Measurements from ENCODE around the gene MLPH. TPM values are rescaled to one million over a fixed set of nuclear protein-coding genes. Genes with fewer than 3 reads are reported as not detected.

The MLPH gene, protein sequence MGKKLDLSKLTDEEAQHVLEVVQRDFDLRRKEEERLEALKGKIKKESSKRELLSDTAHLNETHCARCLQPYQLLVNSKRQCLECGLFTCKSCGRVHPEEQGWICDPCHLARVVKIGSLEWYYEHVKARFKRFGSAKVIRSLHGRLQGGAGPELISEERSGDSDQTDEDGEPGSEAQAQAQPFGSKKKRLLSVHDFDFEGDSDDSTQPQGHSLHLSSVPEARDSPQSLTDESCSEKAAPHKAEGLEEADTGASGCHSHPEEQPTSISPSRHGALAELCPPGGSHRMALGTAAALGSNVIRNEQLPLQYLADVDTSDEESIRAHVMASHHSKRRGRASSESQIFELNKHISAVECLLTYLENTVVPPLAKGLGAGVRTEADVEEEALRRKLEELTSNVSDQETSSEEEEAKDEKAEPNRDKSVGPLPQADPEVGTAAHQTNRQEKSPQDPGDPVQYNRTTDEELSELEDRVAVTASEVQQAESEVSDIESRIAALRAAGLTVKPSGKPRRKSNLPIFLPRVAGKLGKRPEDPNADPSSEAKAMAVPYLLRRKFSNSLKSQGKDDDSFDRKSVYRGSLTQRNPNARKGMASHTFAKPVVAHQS
- polyA plus RNA-seq (ENCODE audit: insufficient read length in 4 of 4), result 1 to 10 TPM; 1.1 to 6.7 (median 2.5) TPM

DNA sequence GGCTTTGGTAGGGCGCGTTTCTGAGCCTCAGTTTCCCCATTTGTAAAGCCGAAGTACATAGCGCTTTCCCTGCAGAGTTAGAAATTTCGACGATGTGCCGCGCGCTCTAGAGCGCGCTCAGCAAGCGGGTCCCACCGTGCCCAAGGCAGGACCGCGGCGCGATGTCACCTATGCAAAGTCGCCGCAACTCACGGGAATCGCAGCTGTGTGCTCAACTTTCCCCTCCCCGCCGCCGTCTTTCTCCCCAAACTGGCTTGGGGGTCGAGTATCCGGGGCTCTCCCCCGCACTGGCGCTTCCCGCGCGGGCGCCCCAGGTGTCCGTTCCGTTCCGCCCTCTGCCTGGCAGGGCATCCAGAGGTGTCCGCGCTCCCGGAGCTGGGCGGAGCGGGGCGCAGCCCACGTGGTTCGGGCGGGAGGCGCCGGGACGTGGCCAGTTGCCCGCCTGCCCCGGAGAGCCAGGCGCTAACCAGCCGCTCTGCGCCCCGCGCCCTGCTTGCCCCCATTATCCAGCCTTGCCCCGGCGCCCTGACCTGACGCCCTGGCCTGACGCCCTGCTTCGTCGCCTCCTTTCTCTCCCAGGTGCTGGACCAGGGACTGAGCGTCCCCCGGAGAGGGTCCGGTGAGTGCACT is at the start of gene MLPH:
Gene MLPH, plus strand, starts transcription at position 433 of the 630 bp plus-strand sequence. CDS start 6,176 bp downstream, outside the sequence.
- DNase-seq (ENCODE audit: low read depth in 4 of 4, low spot score in 3 of 4), result no peak

DNA sequence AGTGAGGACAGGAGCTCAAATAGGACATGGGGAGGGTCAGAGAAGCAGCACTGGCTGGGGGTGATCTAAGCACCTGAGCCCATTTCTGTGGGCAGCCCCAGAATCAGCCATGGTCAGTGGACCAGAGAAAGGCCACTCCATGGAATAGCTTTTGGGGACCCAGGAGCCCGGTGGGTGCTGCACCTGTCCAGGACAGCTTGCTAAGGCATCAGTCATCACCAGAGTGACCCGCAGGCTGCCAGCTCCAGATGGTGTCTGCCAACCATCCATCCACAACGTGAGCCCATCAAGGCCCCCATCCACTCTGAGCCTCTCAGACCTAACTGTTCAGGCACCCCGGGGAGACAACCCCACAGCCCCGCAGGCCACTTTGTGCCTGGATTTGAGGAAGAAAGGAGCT is 49.5 kb upstream of the MLPH start:
- DNase-seq (ENCODE audit: low read depth in 4 of 4, low spot score in 3 of 4), result no peak

DNA sequence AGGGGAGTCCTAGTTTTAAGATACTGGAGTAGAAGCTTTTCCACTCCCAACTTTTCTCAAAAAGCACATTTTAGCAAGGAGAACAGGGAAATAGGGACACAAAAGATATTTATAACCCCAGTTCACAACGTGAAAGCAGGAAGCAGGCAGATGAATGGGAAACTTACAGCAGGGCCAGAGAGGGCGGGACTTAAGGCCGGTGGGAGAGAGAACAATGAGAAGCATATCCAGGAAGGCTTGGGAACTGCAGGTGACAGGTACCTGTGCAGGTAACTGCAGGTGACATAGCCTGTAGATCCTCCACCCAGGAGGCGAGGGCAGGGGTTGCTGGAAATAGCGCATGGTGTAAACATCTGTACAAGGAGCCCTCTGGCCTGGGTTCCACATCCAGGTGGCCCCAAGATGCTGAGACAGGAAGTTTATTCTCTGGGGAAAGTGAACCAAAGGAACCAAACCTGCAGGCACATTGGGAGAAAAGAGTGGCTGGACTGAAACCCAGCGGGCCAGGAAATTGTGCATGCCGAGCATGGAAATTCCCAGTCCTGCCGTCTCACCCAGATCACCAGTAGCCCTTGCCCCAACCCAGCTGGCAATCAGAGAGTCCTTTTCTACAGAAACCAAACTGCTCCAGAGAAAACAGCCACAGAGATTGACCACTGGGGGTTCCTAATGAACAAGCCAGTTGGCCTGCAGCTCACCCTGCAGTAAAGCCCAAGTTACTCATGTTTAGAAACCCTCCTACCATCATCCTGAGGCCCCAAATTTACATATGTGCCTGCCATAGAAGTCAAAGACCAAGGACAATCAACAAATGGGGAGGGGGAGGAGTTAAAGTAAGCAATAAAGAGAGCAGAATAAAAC is 48.7 kb upstream of the MLPH start:
- DNase-seq (ENCODE audit: low read depth in 4 of 4, low spot score in 3 of 4), result no peak

GRCh38 chr2:237440819-237441281 is 46.2 kb upstream of the MLPH start:
- DNase-seq (ENCODE audit: low read depth in 4 of 4, low spot score in 3 of 4), result no peak

DNA sequence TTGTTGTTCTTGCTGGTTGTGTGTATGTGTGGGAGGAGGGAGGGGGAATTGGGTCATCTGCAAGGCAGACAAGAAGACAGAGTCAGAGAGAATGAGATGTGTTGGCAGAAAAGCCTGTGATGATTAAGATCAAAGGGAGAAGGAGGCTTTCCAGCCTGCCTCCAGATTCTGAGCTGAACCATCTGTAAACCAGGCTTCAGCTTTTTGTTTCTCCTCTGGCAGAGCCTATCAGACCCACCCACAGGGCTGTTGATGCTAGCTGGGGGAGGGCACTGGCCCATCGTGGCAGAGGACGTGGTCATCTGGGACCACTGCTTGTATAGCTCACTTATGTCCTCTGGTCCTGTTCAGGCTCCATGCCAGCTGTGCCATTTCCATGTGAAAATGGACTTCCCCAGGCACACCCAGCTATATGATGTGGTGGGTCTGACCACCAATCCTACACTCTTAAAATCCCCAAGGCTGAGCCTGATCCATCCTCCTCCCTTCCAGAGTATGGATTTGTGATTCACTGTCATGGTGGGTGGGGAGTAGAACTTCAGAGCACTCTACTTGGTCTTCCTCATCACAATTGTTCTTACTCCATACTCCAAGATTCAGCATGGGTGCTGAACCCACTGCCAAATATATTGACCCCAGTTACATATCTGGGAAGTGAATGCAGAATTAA is 45.3 kb upstream of the MLPH start:
- no peak for DNase-seq (ENCODE audit: low read depth in 4 of 4, low spot score in 3 of 4)

DNA sequence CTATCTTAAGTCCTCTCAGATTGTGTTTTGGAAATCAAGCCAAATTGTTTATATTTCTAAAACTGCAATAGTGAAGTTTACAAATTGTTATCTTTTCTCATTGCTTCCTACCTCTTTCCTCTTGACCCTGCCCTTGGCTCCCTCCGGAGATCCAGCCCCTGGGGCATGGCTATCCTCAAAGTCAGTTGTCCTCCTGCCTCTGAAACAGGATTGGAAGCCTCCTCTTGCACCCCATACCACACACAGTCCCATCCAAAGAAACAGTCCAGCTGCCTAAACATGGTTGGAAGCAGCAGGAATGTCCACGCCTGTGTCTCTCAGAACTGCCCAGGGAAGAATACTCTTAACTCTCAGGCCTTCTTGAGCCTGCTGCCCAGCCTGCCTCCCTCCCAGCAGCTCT is 43.0 kb upstream of the MLPH start:
- no peak for DNase-seq (ENCODE audit: low read depth in 4 of 4, low spot score in 3 of 4)

GRCh38 chr2:237445611-237446337 is 41.3 kb upstream of the MLPH start:
- no peak for DNase-seq (ENCODE audit: low read depth in 4 of 4, low spot score in 3 of 4)

DNA sequence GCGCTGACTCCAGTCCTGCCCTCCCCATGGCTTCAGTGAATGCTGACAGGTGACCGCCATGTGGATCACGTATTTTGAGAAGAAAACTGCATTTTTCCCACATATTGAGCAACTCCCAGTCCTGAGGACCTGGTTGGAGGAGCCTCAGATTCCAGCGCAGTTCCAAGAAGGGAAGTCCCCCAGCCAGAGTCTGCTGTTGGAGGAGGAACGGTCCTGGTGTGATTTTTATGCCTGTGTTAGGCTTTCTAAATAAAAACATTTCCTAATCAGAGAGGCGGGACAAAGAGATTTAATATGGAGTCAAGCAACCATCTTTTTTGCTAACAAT is 40.7 kb upstream of the MLPH start:
- no peak for DNase-seq (ENCODE audit: low read depth in 4 of 4, low spot score in 3 of 4)

GRCh38 chr2:237447496-237447895 is 39.6 kb upstream of the MLPH start:
- DNase-seq (ENCODE audit: low read depth in 4 of 4, low spot score in 3 of 4), result no peak

- DNase-seq (ENCODE audit: low read depth in 4 of 4, low spot score in 3 of 4), result no peak
These were observed 38.9 kb upstream of the MLPH start for GRCh38 chr2:237448171-237448570.

DNA sequence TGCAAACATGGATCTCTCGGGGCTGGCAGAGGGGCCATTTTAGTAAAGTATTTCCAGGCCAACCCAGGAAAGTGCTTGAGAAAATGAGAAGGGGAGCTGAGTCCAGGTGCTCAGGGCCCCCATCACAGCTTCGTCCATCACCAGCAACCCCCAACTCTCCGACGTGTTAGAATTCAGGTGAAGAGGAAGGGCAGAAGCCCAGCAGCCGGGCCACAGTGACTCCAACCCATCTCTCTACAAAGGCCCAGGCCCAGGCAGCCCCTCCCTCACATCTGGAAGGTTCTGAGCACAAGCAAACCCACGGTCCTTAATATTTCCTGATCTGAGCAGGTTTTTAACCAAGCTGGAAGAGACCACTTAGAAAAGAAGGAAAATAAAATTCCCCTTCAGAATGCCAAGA is 38.4 kb upstream of the MLPH start:
- DNase-seq (ENCODE audit: low read depth in 4 of 4, low spot score in 3 of 4), result no peak

DNA sequence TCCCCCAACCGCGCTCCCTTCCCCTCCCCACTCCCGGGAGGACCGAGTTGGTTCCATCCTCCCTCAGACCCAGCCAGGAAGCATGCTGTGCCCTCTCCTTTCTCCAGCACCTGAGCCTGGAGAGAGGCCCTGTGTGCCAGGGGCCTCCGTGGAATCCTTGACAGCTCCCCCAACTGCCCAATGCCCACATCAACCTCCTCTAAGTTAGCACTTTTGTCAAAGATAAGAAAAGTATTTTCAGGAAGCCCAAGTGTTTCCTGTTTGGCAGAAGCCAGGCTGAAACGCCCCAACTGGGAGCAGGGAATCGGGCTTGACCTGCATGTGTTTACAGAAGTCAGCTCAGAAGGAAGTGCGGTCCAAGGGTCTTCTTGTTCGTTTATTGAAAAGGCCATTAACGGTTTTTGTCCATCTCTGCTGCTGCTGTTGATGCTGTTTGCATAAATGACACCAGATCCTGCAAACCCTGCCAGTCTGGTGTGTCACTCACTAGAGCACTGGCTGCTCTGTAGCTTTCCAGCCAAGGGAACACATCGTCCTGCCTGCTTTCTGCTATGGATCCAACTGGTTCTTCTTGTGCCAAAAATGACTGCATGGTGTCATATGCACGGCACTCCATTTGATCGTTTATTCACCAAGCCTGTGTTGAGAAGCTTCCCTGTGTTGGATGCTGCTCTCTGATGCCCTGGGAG is 37.7 kb upstream of the MLPH start:
- no peak for DNase-seq (ENCODE audit: low read depth in 4 of 4, low spot score in 3 of 4)

DNA sequence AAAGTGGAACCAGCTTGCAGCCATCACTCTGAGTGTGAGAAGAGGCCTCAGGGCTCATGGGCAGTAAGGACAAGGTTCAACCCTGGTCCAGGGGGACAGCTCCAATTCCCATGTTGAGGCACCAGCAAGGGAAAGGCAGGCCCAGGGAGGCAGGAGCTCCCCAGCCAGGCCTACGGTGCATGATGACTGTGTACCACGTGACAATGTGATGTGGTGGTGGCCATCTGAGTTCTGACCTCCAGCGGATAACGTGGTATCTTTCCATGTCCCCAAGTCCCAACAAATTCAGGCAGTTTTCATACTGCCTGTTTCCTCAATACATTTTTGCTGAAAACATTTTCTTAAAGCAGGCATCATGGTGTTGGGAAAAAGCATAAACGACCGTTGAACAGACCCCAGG is 36.9 kb upstream of the MLPH start:
- DNase-seq (ENCODE audit: low read depth in 4 of 4, low spot score in 3 of 4), result no peak

DNA sequence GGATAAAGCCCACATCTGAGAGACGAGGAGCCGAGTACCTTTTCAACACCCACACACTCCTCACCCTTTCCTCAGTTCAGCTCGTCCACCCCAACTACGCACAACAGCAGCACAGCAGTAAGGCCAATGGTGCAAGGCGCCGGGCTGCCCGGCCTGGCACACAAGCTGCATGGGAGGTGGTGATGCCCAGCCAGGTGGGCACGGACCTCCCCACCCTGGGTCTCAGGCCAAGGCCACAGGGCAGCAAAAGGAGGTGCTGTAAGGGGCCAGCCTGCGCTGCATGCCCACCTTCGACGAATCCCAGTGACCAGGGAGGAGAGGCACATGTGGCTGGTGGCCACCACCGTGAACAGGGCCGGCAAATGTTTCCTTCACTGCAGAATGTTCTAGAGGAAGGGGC is 36.5 kb upstream of the MLPH start:
- no peak for DNase-seq (ENCODE audit: low read depth in 4 of 4, low spot score in 3 of 4)

DNA sequence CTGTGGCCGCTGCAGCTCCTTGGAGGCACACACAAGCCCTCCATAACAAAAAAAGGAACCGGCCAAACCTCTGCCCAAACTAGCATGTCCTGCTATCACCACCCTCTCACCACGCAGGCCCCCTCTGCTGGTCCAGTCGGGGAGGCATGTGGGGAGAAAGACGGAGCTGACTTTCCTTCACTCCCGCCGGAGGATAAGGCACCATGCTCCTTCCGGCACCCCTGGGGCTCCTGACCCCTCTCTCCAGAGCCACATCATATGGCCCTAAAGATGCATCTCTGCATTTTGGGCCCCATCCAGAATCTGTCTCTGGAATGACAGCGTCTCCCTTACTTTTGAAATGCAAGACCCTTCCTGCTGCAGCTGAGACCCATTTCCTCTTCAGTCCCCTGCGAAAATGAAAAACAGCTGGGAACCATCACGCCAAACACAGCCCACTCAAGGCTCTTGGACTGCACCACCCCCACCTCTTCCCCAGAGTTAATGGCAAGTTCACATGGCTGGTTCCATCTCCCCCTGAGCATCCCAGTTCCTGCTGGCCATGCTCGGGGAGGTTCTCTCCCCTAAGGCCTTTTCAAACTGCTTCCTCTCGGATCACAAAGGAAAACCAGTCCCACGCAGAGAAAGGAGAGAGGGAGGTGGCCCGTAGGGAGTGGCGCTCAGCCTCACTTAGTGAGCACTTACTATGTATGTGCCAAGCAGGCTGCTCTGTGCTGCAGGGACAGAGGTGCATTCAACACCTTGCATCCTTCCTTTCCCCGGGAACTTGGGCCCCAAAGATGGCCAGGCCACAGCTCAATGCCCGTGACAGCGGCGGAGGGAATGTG is 35.2 kb upstream of the MLPH start:
- DNase-seq (ENCODE audit: low read depth in 4 of 4, low spot score in 3 of 4), result peak in 2 of 4 donors; percentile 77 to 82

- DNase-seq (ENCODE audit: low read depth in 4 of 4, low spot score in 3 of 4), result no peak
These were observed 34.2 kb upstream of the MLPH start for GRCh38 chr2:237452861-237453260.

- DNase-seq (ENCODE audit: low read depth in 4 of 4, low spot score in 3 of 4), result no peak
These were observed 33.4 kb upstream of the MLPH start for GRCh38 chr2:237453671-237454070.

DNA sequence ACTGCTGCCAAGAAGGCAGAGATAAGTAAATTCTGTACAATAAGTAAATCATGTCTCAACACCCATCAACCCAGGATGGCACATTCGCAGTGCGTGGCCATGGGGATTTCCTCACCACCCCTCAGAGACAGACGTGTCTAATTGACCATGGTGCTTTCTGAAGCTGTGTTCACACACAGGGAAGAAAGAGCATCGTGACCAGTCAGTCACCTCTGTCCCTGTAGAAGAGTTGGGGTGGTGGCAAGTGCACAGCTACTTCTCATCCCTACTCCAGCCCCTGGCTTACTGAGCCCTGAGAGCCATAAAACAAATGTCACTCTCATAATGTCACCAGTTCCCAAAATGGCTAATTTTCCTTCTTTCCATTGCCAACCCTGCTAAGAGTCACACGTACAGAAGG is 31.3 kb upstream of the MLPH start:
- no peak for DNase-seq (ENCODE audit: low read depth in 4 of 4, low spot score in 3 of 4)
